ENCODE data around the gene LRRC40. TPM values are rescaled to one million over a fixed set of nuclear protein-coding genes. Genes with fewer than 3 reads are reported as not detected.

The LRRC40 gene
- total and polyA plus RNA-seq, 9 of the 15 experiments (the other 6 are each of a cell fraction or from before 2014, with no cell fraction given): 16.1 to 36.2 (median 30.9) TPM

DNA sequence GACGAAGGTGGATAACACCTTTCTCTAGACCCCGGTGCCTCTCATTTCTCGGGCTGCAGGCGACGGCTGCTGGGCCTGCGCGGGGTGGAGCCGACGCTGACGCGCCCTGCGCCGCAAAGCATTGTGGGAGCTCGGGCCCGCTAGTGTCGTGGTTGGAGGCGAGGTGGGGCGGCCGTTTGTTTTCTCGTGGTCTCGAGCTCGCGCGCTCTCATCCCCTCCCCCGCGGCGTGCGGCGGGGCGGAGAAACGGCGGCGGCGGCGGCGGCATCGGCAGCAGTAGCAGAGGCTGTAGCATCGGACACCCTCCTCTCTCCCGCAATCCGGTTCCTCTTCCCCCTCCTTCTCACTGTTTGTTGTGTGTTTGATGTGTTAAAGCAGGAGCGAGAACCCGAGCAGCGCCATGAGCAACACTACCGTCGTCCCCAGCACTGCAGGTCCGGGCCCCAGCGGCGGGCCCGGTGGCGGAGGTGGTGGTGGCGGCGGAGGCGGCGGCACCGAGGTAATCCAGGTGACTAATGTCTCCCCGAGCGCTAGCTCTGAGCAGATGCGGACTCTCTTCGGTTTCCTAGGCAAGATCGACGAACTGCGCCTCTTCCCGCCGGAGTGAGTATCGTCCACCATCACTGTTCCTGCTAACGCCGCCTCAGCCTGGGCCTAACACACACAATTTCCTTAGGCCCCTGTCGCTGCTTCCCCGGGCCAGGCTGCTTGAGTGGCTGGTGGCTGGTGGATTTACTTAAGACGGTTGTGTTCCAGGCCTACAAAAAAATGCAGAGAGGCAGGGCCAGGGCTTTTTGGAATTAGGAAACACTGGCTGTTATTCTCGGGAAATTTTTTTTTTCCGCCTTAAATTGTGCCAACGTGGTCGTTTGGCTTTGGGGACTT, 16.1 kb upstream of the LRRC40 start, which contains the start of gene SRSF11 (continued):
- peak; percentile 43; the same call in 1 of the 2 replicates for TF ChIP-seq TAF7 (tag; IDR thresholded peaks at IDR 0.05)
- TF ChIP-seq PML (IDR thresholded peaks at IDR 0.05; ENCODE audit: low read length): no peak; the same call in 1 of the 2 replicates
- TF ChIP-seq, protein P1, sequence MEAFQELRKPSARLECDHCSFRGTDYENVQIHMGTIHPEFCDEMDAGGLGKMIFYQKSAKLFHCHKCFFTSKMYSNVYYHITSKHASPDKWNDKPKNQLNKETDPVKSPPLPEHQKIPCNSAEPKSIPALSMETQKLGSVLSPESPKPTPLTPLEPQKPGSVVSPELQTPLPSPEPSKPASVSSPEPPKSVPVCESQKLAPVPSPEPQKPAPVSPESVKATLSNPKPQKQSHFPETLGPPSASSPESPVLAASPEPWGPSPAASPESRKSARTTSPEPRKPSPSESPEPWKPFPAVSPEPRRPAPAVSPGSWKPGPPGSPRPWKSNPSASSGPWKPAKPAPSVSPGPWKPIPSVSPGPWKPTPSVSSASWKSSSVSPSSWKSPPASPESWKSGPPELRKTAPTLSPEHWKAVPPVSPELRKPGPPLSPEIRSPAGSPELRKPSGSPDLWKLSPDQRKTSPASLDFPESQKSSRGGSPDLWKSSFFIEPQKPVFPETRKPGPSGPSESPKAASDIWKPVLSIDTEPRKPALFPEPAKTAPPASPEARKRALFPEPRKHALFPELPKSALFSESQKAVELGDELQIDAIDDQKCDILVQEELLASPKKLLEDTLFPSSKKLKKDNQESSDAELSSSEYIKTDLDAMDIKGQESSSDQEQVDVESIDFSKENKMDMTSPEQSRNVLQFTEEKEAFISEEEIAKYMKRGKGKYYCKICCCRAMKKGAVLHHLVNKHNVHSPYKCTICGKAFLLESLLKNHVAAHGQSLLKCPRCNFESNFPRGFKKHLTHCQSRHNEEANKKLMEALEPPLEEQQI (IDR thresholded peaks at IDR 0.05): no peak
- TF ChIP-seq, protein P2, sequence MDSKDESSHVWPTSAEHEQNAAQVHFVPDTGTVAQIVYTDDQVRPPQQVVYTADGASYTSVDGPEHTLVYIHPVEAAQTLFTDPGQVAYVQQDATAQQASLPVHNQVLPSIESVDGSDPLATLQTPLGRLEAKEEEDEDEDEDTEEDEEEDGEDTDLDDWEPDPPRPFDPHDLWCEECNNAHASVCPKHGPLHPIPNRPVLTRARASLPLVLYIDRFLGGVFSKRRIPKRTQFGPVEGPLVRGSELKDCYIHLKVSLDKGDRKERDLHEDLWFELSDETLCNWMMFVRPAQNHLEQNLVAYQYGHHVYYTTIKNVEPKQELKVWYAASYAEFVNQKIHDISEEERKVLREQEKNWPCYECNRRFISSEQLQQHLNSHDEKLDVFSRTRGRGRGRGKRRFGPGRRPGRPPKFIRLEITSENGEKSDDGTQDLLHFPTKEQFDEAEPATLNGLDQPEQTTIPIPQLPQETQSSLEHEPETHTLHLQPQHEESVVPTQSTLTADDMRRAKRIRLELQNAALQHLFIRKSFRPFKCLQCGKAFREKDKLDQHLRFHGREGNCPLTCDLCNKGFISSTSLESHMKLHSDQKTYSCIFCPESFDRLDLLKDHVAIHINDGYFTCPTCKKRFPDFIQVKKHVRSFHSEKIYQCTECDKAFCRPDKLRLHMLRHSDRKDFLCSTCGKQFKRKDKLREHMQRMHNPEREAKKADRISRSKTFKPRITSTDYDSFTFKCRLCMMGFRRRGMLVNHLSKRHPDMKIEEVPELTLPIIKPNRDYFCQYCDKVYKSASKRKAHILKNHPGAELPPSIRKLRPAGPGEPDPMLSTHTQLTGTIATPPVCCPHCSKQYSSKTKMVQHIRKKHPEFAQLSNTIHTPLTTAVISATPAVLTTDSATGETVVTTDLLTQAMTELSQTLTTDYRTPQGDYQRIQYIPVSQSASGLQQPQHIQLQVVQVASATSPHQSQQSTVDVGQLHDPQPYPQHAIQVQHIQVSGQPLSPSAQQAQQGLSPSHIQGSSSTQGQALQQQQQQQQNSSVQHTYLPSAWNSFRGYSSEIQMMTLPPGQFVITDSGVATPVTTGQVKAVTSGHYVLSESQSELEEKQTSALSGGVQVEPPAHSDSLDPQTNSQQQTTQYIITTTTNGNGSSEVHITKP (IDR thresholded peaks at IDR 0.05; ENCODE audit: partially characterized antibody): no peak
- no peak for TF ChIP-seq SRSF9 (IDR thresholded peaks at IDR 0.05; ENCODE audit: borderline replicate concordance, low read depth, low read length)
- TF ChIP-seq RBM14 (IDR thresholded peaks at IDR 0.05; ENCODE audit: borderline replicate concordance, insufficient read depth, low read depth, low read length): no peak
- TF ChIP-seq, protein P3, sequence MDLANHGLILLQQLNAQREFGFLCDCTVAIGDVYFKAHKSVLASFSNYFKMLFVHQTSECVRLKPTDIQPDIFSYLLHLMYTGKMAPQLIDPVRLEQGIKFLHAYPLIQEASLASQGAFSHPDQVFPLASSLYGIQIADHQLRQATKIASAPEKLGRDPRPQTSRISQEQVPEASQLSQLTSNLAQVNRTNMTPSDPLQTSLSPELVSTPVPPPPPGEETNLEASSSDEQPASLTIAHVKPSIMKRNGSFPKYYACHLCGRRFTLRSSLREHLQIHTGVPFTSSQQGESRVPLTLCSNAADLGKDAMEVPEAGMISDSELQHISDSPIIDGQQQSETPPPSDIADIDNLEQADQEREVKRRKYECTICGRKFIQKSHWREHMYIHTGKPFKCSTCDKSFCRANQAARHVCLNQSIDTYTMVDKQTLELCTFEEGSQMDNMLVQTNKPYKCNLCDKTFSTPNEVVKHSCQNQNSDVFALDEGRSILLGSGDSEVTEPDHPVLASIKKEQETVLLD (IDR thresholded peaks at IDR 0.05): peak; percentile 87
- peak; percentile 64 for TF ChIP-seq TAF9B (IDR thresholded peaks at IDR 0.05; ENCODE audit: partially characterized antibody)
- TF ChIP-seq FOS (IDR thresholded peaks at IDR 0.05; ENCODE audit: extremely low read depth, insufficient read length): no peak
- TF ChIP-seq, protein P4, sequence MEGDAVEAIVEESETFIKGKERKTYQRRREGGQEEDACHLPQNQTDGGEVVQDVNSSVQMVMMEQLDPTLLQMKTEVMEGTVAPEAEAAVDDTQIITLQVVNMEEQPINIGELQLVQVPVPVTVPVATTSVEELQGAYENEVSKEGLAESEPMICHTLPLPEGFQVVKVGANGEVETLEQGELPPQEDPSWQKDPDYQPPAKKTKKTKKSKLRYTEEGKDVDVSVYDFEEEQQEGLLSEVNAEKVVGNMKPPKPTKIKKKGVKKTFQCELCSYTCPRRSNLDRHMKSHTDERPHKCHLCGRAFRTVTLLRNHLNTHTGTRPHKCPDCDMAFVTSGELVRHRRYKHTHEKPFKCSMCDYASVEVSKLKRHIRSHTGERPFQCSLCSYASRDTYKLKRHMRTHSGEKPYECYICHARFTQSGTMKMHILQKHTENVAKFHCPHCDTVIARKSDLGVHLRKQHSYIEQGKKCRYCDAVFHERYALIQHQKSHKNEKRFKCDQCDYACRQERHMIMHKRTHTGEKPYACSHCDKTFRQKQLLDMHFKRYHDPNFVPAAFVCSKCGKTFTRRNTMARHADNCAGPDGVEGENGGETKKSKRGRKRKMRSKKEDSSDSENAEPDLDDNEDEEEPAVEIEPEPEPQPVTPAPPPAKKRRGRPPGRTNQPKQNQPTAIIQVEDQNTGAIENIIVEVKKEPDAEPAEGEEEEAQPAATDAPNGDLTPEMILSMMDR (IDR thresholded peaks at IDR 0.05 in 2 of 3, conservative IDR thresholded peaks at IDR 0.05 in 1 of 3; ENCODE audit: insufficient read depth in 2 of 3, low read depth in 1 of 3, low read length in 3 of 3): peak; percentile 3 to 26 (median 10); a peak in 2 of 6 replicates
- no peak for TF ChIP-seq ZNF589 (CRISPR knock-in tag; IDR thresholded peaks at IDR 0.05; ENCODE audit: low read depth)
- no peak for TF ChIP-seq MIER1 (IDR thresholded peaks at IDR 0.05; ENCODE audit: low read depth)
- TF ChIP-seq ZFP36 (IDR thresholded peaks at IDR 0.05; ENCODE audit: low read depth, low read length, partially characterized antibody): peak; percentile 44
- peak; percentile 89; the same call in 1 of the 2 replicates for TF ChIP-seq POLR2AphosphoS5 (IDR thresholded peaks at IDR 0.05; ENCODE audit: control insufficient read depth, insufficient read depth, low read depth, low read length)
- TF ChIP-seq TCF3 (CRISPR knock-in tag; IDR thresholded peaks at IDR 0.05): peak; percentile 33; the same call in 1 of the 2 replicates
